HG03520 (cell line): ENCODE measurements around the gene CUL4B.
"Not testable (repeated sequence)": the region's sequence is repeated elsewhere in the genome, so short reads cannot be mapped to it uniquely, and the experiment has no call there.

ENCODE experiments used
- ATAC-seq: cut with Tn5 transposase; IDR thresholded peaks from one replicate; pipeline ENCODE4 v1.9.1; 2021; ENCODE audit warnings: mild to moderate bottlenecking, moderate library complexity; ENCODE audit not compliant: unreplicated experiment

CUL4B gene

GRCh38 chrX:120534413-120535205, 26.2 kb downstream of the CUL4B start:
- ATAC-seq = no peak

DNA sequence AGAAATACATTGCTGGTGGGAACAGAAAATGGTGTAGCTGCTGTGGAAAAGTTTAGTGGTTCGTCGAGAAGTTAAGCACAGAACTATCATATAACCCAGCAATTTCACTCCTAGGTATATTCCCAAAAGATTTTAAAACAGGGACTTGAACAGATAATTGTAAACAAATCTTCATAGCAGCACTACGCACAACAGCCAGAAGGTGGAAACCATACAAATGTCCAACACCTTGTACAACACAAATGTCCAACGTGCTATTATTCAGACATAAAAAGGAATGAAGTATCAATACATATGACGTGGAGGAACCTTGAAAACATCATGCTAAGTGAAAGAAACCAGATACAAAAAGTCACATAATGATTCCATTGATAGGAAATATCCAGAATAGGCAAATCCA, 37.9 kb downstream of the CUL4B start:
- ATAC-seq = no peak

GRCh38 chrX:120517936-120518335, 42.8 kb downstream of the CUL4B start:
- no peak for ATAC-seq

DNA sequence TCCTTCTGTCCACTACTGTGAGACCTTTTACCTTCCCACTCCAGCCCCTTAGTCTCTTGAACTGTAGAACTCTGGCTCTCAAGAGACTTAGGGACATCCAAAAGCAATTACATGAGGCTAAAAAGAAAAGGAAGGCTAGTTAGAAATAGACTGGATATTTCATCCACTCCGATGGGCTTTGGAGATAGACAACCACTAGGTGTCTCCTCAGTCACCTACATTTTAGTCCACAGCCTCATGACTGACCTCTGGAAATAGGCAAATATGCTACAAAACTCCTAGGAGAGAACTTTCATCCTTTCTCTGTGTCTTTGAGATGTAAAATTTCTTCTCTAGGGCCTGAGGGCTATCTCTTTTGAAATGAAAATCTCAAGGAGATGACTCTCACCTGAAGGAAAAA, 46.5 kb downstream of the CUL4B start:
- no peak for ATAC-seq

GRCh38 chrX:120512627-120513026, 48.1 kb downstream of the CUL4B start:
- ATAC-seq = no peak

DNA sequence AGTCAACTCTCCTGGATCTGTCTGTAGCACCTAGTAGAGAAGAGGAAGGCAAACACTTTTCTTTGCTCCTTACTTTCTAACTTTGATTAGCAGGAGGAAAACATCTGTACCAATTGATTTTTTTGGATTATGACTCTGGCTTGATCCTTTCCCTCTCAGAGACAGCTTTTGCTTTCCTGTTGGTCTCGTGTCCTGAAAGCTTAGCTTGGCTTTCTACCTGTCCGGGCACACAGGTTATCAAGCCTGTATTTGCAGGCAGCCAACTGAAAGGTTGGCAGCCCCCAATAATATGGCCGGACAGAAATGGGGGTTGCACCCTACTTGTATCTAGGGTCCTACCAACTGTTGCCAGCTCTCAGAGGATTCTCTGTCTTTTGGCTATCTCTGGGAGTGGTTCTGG, 48.5 kb downstream of the CUL4B start:
- no peak for ATAC-seq

- no peak for ATAC-seq
Observed at GRCh38 chrX:120504569-120504968, 56.2 kb downstream of the CUL4B start.

- ATAC-seq = no peak
Observed at GRCh38 chrX:120499301-120500072, 61.3 kb downstream of the CUL4B start.

DNA sequence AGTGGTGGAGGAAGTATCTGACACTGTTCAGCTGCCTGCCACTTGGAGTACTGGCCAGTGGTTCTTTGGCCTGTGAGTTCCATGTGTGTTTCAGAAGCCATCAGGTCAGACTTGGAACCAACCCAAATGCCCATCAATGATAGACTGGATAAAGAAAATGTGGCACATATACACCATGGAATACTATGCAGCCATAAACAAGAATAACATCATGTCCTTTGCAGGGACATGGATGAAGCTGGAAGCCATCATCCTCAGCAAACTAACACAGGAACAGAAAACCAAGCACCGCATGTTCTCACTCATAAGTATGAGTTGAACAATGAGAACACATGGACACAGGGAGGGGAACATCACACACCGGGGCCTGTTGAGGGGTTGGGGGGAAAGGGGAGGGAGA, 70.6 kb downstream of the CUL4B start:
- not testable (repeated sequence) for ATAC-seq

- no peak for ATAC-seq
Observed at GRCh38 chrX:120486786-120487185, 74.0 kb downstream of the CUL4B start.

DNA sequence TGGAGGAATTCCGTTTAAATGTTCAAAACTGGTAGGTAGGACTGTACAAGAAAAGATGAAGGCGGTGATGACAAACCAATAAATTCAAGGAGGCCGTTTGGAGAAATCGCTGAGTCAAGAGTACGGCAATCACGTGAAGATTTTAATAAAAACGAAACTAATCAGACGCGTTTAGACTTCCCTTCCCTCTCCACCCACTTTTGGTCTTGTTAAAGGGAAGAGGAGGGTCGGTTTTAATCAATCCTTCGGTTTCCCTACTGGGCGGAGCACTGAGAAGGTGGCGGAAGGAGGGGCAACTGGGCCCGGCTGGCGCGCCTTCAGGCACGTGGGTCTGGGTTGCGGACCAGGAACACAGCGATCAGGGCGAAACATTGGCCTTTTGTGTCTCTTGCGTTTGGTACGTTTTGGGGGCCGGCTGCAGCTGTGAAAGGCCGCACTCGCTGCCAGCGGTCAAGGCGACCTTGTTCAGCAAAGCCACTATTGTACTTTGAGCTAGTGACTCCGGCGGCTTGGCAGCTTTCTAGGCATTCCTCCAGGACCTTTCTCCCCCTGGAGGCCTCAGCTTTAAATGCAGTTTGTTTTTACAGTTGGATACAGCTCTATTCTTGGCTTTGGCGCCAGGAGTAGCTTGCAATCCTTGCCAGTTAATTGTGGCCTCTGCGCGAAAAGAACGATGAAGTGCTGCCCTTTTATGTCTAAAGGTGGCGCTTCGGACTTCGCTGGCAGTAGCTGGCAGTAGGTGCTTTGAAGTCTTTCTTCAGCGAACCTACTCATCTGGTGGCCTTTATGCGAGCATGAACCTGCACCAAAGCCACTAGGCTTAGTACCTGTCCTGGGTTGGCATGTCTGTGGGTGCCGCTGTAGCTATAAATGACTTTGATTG, 74.9 kb downstream of the CUL4B start:
- ATAC-seq = peak; percentile 66

DNA sequence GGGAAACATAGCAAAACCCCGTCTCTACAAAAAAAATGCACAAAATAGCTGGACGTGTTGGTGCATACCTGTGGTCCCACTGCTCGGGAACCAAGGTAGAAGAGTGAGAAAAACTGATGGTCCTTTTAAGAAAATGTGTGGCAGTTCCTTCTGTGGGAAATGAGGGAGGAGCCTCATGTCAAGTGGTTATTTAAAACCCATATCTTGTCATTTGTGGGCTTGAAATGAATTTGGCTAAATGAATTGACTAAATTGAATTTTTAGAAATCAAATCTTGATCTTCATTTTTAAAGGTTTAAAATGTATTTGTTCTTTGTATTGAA, 75.5 kb downstream of the CUL4B start:
- ATAC-seq = no peak

- ATAC-seq = no peak
Observed at GRCh38 chrX:120477453-120477852, 83.3 kb downstream of the CUL4B start.

DNA sequence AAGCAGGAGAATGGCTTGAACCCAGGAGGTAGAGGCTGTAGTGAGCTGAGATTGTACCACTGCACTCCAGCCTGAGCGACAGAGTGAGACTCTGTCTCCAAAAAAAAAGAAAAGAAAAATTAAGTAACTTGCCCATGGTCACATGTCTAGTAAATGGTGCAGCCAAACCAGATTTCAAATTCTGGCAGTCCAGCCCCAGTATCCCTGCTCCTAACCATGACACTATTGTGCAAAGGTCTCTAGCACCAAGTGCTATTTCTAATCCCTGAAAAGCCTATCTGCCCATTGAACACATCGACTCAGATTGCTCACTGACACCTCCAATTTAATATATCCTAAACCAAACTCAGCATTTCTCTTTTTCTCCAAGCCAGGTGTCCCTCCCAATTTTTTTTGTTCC, 84.0 kb downstream of the CUL4B start:
- no peak for ATAC-seq

DNA sequence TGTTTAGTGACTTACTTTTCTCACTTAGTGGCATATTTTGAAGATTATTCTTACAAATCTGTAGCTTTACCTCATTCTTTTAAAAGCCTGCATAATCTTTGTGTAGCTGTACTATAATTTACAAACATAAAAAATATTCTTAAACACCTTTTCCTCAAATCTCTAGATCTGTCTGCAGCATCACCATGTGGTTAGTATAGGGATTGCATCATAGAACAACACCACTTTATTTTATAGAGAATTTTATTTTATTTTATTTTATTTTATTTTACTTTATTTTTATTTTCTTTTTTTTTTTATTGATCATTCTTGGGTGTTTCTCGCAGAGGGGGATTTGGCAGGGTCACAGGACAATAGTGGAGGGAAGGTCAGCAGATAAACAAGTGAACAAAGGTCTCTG, 85.3 kb downstream of the CUL4B start:
- ATAC-seq = not testable (repeated sequence)
